Smooth muscle cell (in vitro differentiated cells): ENCODE data around the gene ARHGAP45. TPM values are rescaled to one million over a fixed set of nuclear protein-coding genes. Genes with fewer than 3 reads are reported as not detected.

Experiments used
- DNase-seq: peaks from one replicate; lab custom pipeline; 2025; ENCODE audit not compliant: unreplicated experiment; lab: John Stamatoyannopoulos, UW
- H2AFZ ChIP-seq: fragments of 200-600 bp; sonication (generic); 2 replicates; pipeline ENCODE4 v1.6.0; 2016; ENCODE audit warnings: antibody characterized with exemption, low read depth, mild to moderate bottlenecking
- H3F3A ChIP-seq: fragments of 200-600 bp; sonication (generic); 2 replicates; pipeline ENCODE4 v1.6.0; 2017; ENCODE audit warnings: antibody characterized with exemption, low read depth
- H3K27ac ChIP-seq: fragments of 200-600 bp; sonication (generic); 2 replicates; pipeline ENCODE4 v1.5.1; 2016; ENCODE audit warnings: low read depth, mild to moderate bottlenecking
- H3K27me3 ChIP-seq: fragments of 200-600 bp; sonication (generic); 2 replicates; pipeline ENCODE4 v1.6.1; 2016; ENCODE audit warnings: low read depth, mild to moderate bottlenecking
- H3K36me3 ChIP-seq: fragments of 200-600 bp; sonication (generic); 2 replicates; pipeline ENCODE4 v1.5.1; 2016; ENCODE audit warnings: low read depth
- H3K4me1 ChIP-seq: fragments of 200-600 bp; sonication (generic); 2 replicates; pipeline ENCODE4 v1.5.1; 2016; ENCODE audit warnings: low read depth
- H3K4me2 ChIP-seq: fragments of 200-600 bp; sonication (generic); 2 replicates; pipeline ENCODE4 v1.6.0; 2016; ENCODE audit warnings: mild to moderate bottlenecking
- H3K4me3 ChIP-seq: fragments of 200-600 bp; sonication (generic); 2 replicates; pipeline ENCODE4 v1.5.1; 2016; ENCODE audit warnings: mild to moderate bottlenecking
- H3K79me2 ChIP-seq: fragments of 200-600 bp; sonication (generic); 2 replicates; pipeline ENCODE4 v1.6.0; 2016; ENCODE audit warnings: low read depth, mild to moderate bottlenecking
- H3K9ac ChIP-seq: fragments of 200-600 bp; sonication (generic); 2 replicates; pipeline ENCODE4 v1.6.0; 2016; ENCODE audit warnings: low read depth
- H3K9me3 ChIP-seq: fragments of 200-600 bp; sonication (generic); replicated peaks from 2 replicates; pipeline ENCODE4 v1.5.1; 2016; ENCODE audit warnings: low read depth
- H4K20me1 ChIP-seq: fragments of 200-600 bp; sonication (generic); 2 replicates; pipeline ENCODE4 v1.6.0; 2016; ENCODE audit warnings: low read depth
- CTCF ChIP-seq: fragments of 200-600 bp; sonication (generic); IDR thresholded peaks from 2 replicates; pipeline ENCODE4 v1.5.1; 2017; ENCODE audit warnings: borderline replicate concordance, mild to moderate bottlenecking, antibody characterized with exemption; ENCODE audit not compliant: insufficient read depth, poor library complexity, severe bottlenecking
- WGBS: methylation state at CpG from one replicate; pipeline ENCODE4 v1.1.7; 2016; ENCODE audit warnings: low lambda C conversion rate; 5-methylcytosine and 5-hydroxymethylcytosine counted together
- polyA plus RNA-seq: library from polyadenylated mRNA; unstranded; fragments of >200 nt; fragmentation: Nextera tagmentation; extraction: Ambion mirVana; gene quantifications from 2 replicates; pipeline ENCODE4 v1.2.1, GENCODE V29; 2016
- total RNA-seq: library from RNA; depleted of rRNA; stranded (reverse); fragments of >200 nt; gene quantifications from 2 replicates; pipeline ENCODE4 v1.2.3, GENCODE V29; 2014

ARHGAP45 gene
- total and polyA plus RNA-seq, 2 experiments from 2014 or later = 4.4 to 8.0 TPM

GRCh38 chr19:1102407-1103131, 35.6 kb downstream of the ARHGAP45 start:
- DNase-seq = peak; percentile 23
- Histone ChIP-seq H3K27me3 (no peaks in the 10 kb centered on the region), H3K27ac (peak overlapping the region; percentile 90), H2AFZ (no peak overlapping the region), H3K4me2 (peak overlapping the region; percentile 58), H3K36me3 (no peaks in the 10 kb centered on the region), H4K20me1 (peaks cover 29% of the 10 kb centered on the region), H3K79me2 (no peaks in the 10 kb centered on the region), H3K4me1 (peaks cover 14% of the 10 kb centered on the region), H3K9me3 (no peaks in the 10 kb centered on the region), H3K9ac (peak overlapping the region; percentile 53), H3F3A (peaks cover 21% of the 10 kb centered on the region), H3K4me3 (no peak overlapping the region)
- WGBS = 43% methylated on average over 17 of the region's 17 CpGs
- TF ChIP-seq CTCF = no peak

- Histone ChIP-seq H3K9me3 (no peaks in the 10 kb centered on the region), H3K4me2 (peak overlapping the region; percentile 56), H2AFZ (no peak overlapping the region), H3K4me3 (peak overlapping the region; percentile 19), H3K79me2 (no peaks in the 10 kb centered on the region), H3K9ac (peak overlapping the region; percentile 58), H3F3A (peaks cover 24% of the 10 kb centered on the region), H3K36me3 (no peaks in the 10 kb centered on the region), H3K27ac (peak overlapping the region; percentile 90), H3K4me1 (peaks cover 14% of the 10 kb centered on the region), H4K20me1 (peaks cover 32% of the 10 kb centered on the region), H3K27me3 (no peaks in the 10 kb centered on the region)
- DNase-seq = no peak
- WGBS = 57% methylated on average over 20 of the region's 20 CpGs
- no peak for TF ChIP-seq CTCF
Measured at GRCh38 chr19:1103132-1103707, 36.3 kb downstream of the ARHGAP45 start.

- no peaks in the 10 kb centered on the region for H3K27me3 ChIP-seq
- no peaks in the 10 kb centered on the region for H3K36me3 ChIP-seq
- H3K4me1 ChIP-seq = peaks cover 14% of the 10 kb centered on the region
- peaks cover 32% of the 10 kb centered on the region for H4K20me1 ChIP-seq
- H3K79me2 ChIP-seq = no peaks in the 10 kb centered on the region
- no peak within 1 kb of the TSS for H2AFZ ChIP-seq
- 0% methylated on average over 51 of the region's 75 CpGs for WGBS
- TF ChIP-seq CTCF = no peak
- DNase-seq = peak; percentile 95
- H3K4me2 ChIP-seq = peak within 1 kb of the TSS; percentile 99
- H3K9ac ChIP-seq = peak within 1 kb of the TSS; percentile 98
- H3K27ac ChIP-seq = peak within 1 kb of the TSS; percentile 90
- peak within 1 kb of the TSS; percentile 97 for H3K4me3 ChIP-seq
- no peaks in the 10 kb centered on the region for H3K9me3 ChIP-seq
- H3F3A ChIP-seq = peaks cover 24% of the 10 kb centered on the region
Measured at GRCh38 chr19:1103708-1104310, 36.8 kb downstream of the ARHGAP45 start, which contains the start of gene GPX4. Gene GPX4, plus strand, starts transcription at chr19:1103994. Its CDS starts 50 bp downstream, at chr19:1104044.
